ENCODE measurements around the gene ADAMTSL3.
A peak's percentile ranks its signal among the peaks of the same experiment; 100 is the strongest.

Gene ADAMTSL3

DNA sequence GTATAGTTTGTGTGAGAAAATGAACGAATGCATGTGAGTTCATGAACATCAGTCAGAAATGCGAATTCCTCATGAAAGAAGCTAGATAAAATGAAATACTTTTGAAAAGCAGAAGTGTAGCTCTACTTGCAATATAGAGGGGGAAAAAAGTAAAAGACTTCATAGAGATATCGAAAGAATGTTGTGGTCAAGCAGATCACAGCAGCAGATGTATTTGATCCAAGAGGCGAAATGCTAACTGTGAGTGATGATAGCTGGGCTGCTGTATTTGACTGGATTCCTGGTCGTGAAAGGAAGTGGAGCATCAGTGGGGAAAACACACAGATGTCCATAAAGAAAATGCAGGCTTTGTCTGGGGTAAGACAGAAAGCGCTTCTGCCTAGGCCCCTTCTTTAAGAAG is 112.4 kb downstream of the ADAMTSL3 start:
- DNase-seq, result no peak
- Histone ChIP-seq H3K27ac (ENCODE audit: insufficient read depth in 1 of 2, low read depth in 1 of 2, low read length in 2 of 2, poor library complexity in 1 of 2, severe bottlenecking in 2 of 2) (no peak overlapping the region), H3K27me3 (replicated peaks in 2 of 5; ENCODE audit: control insufficient read depth in 4 of 5, insufficient read depth in 5 of 5, low read length in 4 of 5) (no peaks in the 10 kb centered on the region), H3K9me3 (ENCODE audit: control extremely low read depth in 1 of 5, control insufficient read depth in 4 of 5, insufficient read depth in 2 of 5, low read depth in 1 of 5, low read length in 4 of 5) (no peaks in the 10 kb centered on the region), H3K36me3 (ENCODE audit: control insufficient read depth in 4 of 4, insufficient read depth in 4 of 4, low read length in 3 of 4) (no peaks in the 10 kb centered on the region), H3K4me3 (ENCODE audit: control insufficient read depth in 1 of 7, extremely low read depth in 1 of 7, insufficient read depth in 4 of 7, low read depth in 2 of 7, low read length in 6 of 7) (no peak overlapping the region), H3K4me1 (ENCODE audit: control extremely low read depth in 1 of 4, control insufficient read depth in 4 of 4, insufficient read depth in 4 of 4, low read length in 3 of 4) (no peaks in the 10 kb centered on the region)
- 92% methylated on average over 5 of the region's 6 CpGs for whole genome bisulfite sequencing (ENCODE audit: insufficient coverage)
- CTCF ChIA-PET, result no interaction called here
- POLR2A ChIA-PET, result no interaction called here

- 100% methylated on average over 2 of the region's 4 CpGs for whole genome bisulfite sequencing (ENCODE audit: insufficient coverage)
- DNase-seq, result no peak
- no peak overlapping the region for H3K27ac ChIP-seq (ENCODE audit: insufficient read depth in 1 of 2, low read depth in 1 of 2, low read length in 2 of 2, poor library complexity in 1 of 2, severe bottlenecking in 2 of 2)
These were observed 113.8 kb downstream of the ADAMTSL3 start for GRCh38 chr15:83767741-83768140.

GRCh38 chr15:83769411-83769999 is 115.6 kb downstream of the ADAMTSL3 start:
- H3K4me1 ChIP-seq (ENCODE audit: control extremely low read depth in 1 of 4, control insufficient read depth in 4 of 4, insufficient read depth in 4 of 4, low read length in 3 of 4), result no peaks in the 10 kb centered on the region
- POLR2A ChIA-PET, result no interaction called here
- H3K27me3 ChIP-seq (replicated peaks in 2 of 5; ENCODE audit: control insufficient read depth in 4 of 5, insufficient read depth in 5 of 5, low read length in 4 of 5), result no peaks in the 10 kb centered on the region
- no CpG with 5 or more reads among the region's 1 CpG for WGBS (ENCODE audit: insufficient coverage)
- no peak for DNase-seq
- no peak overlapping the region for H3K4me3 ChIP-seq (ENCODE audit: control insufficient read depth in 1 of 7, extremely low read depth in 1 of 7, insufficient read depth in 4 of 7, low read depth in 2 of 7, low read length in 6 of 7)
- H3K9me3 ChIP-seq (ENCODE audit: control extremely low read depth in 1 of 5, control insufficient read depth in 4 of 5, insufficient read depth in 2 of 5, low read depth in 1 of 5, low read length in 4 of 5), result no peaks in the 10 kb centered on the region
- H3K27ac ChIP-seq (ENCODE audit: insufficient read depth in 1 of 2, low read depth in 1 of 2, low read length in 2 of 2, poor library complexity in 1 of 2, severe bottlenecking in 2 of 2), result no peak overlapping the region
- no peaks in the 10 kb centered on the region for H3K36me3 ChIP-seq (ENCODE audit: control insufficient read depth in 4 of 4, insufficient read depth in 4 of 4, low read length in 3 of 4)
- CTCF ChIA-PET, result no interaction called here

More at GRCh38 chr15:83767741-83768140, 113.8 kb downstream of the ADAMTSL3 start:
- Histone ChIP-seq H3K4me1 (ENCODE audit: control extremely low read depth in 1 of 4, control insufficient read depth in 4 of 4, insufficient read depth in 4 of 4, low read length in 3 of 4) (no peaks in the 10 kb centered on the region), H3K27me3 (replicated peaks in 2 of 5; ENCODE audit: control insufficient read depth in 4 of 5, insufficient read depth in 5 of 5, low read length in 4 of 5) (no peaks in the 10 kb centered on the region), H3K36me3 (ENCODE audit: control insufficient read depth in 4 of 4, insufficient read depth in 4 of 4, low read length in 3 of 4) (no peaks in the 10 kb centered on the region), H3K4me3 (ENCODE audit: control insufficient read depth in 1 of 7, extremely low read depth in 1 of 7, insufficient read depth in 4 of 7, low read depth in 2 of 7, low read length in 6 of 7) (no peak overlapping the region), H3K9me3 (ENCODE audit: control extremely low read depth in 1 of 5, control insufficient read depth in 4 of 5, insufficient read depth in 2 of 5, low read depth in 1 of 5, low read length in 4 of 5) (no peaks in the 10 kb centered on the region)
- POLR2A ChIA-PET, result no interaction called here
- CTCF ChIA-PET, result no interaction called here

DNA sequence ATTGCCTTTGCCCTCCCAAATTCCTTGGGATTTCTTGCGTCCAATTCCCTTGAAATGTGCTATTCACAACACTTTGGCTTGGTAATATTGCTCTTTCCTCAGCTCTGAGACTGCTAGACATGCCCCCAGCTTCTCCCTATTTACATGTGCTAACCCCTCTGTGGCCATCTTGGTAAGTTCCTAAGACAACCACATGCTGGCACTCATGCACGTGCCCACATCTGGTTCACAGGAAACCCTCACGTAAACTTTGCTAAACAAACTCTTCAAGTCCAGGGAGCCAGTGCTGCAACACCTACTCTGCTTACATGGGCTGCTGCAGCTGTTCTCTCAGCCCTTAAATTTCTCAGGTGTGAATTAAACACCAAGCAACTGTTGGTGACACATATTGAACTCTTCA is 121.8 kb downstream of the ADAMTSL3 start:
- no peak overlapping the region for H3K4me3 ChIP-seq (ENCODE audit: control insufficient read depth in 1 of 7, extremely low read depth in 1 of 7, insufficient read depth in 4 of 7, low read depth in 2 of 7, low read length in 6 of 7)
- 14% methylated on average over 2 of the region's 3 CpGs for WGBS (ENCODE audit: insufficient coverage)
- CTCF ChIA-PET, result no interaction called here
- DNase-seq, result peak in 1 of 3 donors; percentile 2
- H3K27me3 ChIP-seq (replicated peaks in 2 of 5; ENCODE audit: control insufficient read depth in 4 of 5, insufficient read depth in 5 of 5, low read length in 4 of 5), result peaks cover 0 to 2% (median 0%) of the 10 kb centered on the region in 5 experiments
- H3K4me1 ChIP-seq (ENCODE audit: control extremely low read depth in 1 of 4, control insufficient read depth in 4 of 4, insufficient read depth in 4 of 4, low read length in 3 of 4), result no peaks in the 10 kb centered on the region
- H3K27ac ChIP-seq (ENCODE audit: insufficient read depth in 1 of 2, low read depth in 1 of 2, low read length in 2 of 2, poor library complexity in 1 of 2, severe bottlenecking in 2 of 2), result no peak overlapping the region
- H3K9me3 ChIP-seq (ENCODE audit: control extremely low read depth in 1 of 5, control insufficient read depth in 4 of 5, insufficient read depth in 2 of 5, low read depth in 1 of 5, low read length in 4 of 5), result peaks cover 0 to 6% (median 0%) of the 10 kb centered on the region in 5 experiments
- H3K36me3 ChIP-seq (ENCODE audit: control insufficient read depth in 4 of 4, insufficient read depth in 4 of 4, low read length in 3 of 4), result no peaks in the 10 kb centered on the region
- POLR2A ChIA-PET, result no interaction called here

- 100% methylated on average over 3 of the region's 4 CpGs for WGBS (ENCODE audit: insufficient coverage)
- DNase-seq, result no peak
- no peak overlapping the region for H3K4me3 ChIP-seq (ENCODE audit: control insufficient read depth in 1 of 7, extremely low read depth in 1 of 7, insufficient read depth in 4 of 7, low read depth in 2 of 7, low read length in 6 of 7)
- peaks cover 0 to 2% (median 0%) of the 10 kb centered on the region in 5 experiments for H3K27me3 ChIP-seq (replicated peaks in 2 of 5; ENCODE audit: control insufficient read depth in 4 of 5, insufficient read depth in 5 of 5, low read length in 4 of 5)
- no peaks in the 10 kb centered on the region for H3K4me1 ChIP-seq (ENCODE audit: control extremely low read depth in 1 of 4, control insufficient read depth in 4 of 4, insufficient read depth in 4 of 4, low read length in 3 of 4)
- H3K9me3 ChIP-seq (ENCODE audit: control extremely low read depth in 1 of 5, control insufficient read depth in 4 of 5, insufficient read depth in 2 of 5, low read depth in 1 of 5, low read length in 4 of 5), result peaks cover 0 to 6% (median under 1%) of the 10 kb centered on the region in 5 experiments
- ChIA-PET CTCF (no interaction called here), POLR2A (no interaction called here)
- H3K27ac ChIP-seq (ENCODE audit: insufficient read depth in 1 of 2, low read depth in 1 of 2, low read length in 2 of 2, poor library complexity in 1 of 2, severe bottlenecking in 2 of 2), result no peak overlapping the region
- H3K36me3 ChIP-seq (ENCODE audit: control insufficient read depth in 4 of 4, insufficient read depth in 4 of 4, low read length in 3 of 4), result no peaks in the 10 kb centered on the region
These were observed 123.1 kb downstream of the ADAMTSL3 start for GRCh38 chr15:83776986-83777385.

DNA sequence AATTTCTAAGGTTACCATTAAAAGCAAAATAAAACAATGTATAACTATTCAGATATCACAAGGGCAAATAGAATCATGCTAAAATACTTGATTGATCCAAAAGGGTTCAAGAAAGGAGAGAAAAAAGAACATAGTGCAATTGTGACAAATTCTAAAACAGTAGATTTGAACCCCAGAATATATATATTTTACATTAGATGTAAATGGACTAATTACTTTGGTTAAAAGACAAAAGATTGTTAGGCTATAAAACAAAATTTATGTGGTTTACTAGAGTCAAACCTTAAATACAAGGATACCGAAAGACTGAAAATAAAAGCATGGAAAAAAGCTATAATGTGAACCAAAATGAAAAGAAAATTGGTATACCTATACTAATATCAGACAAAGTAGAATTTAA is 129.3 kb downstream of the ADAMTSL3 start:
- Histone ChIP-seq H3K4me1 (ENCODE audit: control extremely low read depth in 1 of 4, control insufficient read depth in 4 of 4, insufficient read depth in 4 of 4, low read length in 3 of 4) (no peaks in the 10 kb centered on the region), H3K27me3 (replicated peaks in 2 of 5; ENCODE audit: control insufficient read depth in 4 of 5, insufficient read depth in 5 of 5, low read length in 4 of 5) (no peaks in the 10 kb centered on the region), H3K9me3 (ENCODE audit: control extremely low read depth in 1 of 5, control insufficient read depth in 4 of 5, insufficient read depth in 2 of 5, low read depth in 1 of 5, low read length in 4 of 5) (peaks cover 0 to 9% (median 2%) of the 10 kb centered on the region in 5 experiments), H3K27ac (ENCODE audit: insufficient read depth in 1 of 2, low read depth in 1 of 2, low read length in 2 of 2, poor library complexity in 1 of 2, severe bottlenecking in 2 of 2) (no peak overlapping the region), H3K36me3 (ENCODE audit: control insufficient read depth in 4 of 4, insufficient read depth in 4 of 4, low read length in 3 of 4) (no peaks in the 10 kb centered on the region), H3K4me3 (ENCODE audit: control insufficient read depth in 1 of 7, extremely low read depth in 1 of 7, insufficient read depth in 4 of 7, low read depth in 2 of 7, low read length in 6 of 7) (no peak overlapping the region)
- DNase-seq, result no peak
- CTCF ChIA-PET, result no interaction called here
- WGBS (ENCODE audit: insufficient coverage), result no CpG with 5 or more reads among the region's 1 CpG
- POLR2A ChIA-PET, result no interaction called here

GRCh38 chr15:83784975-83785374 is 131.1 kb downstream of the ADAMTSL3 start:
- no peak for DNase-seq
- Histone ChIP-seq H3K36me3 (ENCODE audit: control insufficient read depth in 4 of 4, insufficient read depth in 4 of 4, low read length in 3 of 4) (no peaks in the 10 kb centered on the region), H3K27me3 (replicated peaks in 2 of 5; ENCODE audit: control insufficient read depth in 4 of 5, insufficient read depth in 5 of 5, low read length in 4 of 5) (no peaks in the 10 kb centered on the region), H3K27ac (ENCODE audit: insufficient read depth in 1 of 2, low read depth in 1 of 2, low read length in 2 of 2, poor library complexity in 1 of 2, severe bottlenecking in 2 of 2) (no peak overlapping the region), H3K4me1 (ENCODE audit: control extremely low read depth in 1 of 4, control insufficient read depth in 4 of 4, insufficient read depth in 4 of 4, low read length in 3 of 4) (no peaks in the 10 kb centered on the region), H3K9me3 (ENCODE audit: control extremely low read depth in 1 of 5, control insufficient read depth in 4 of 5, insufficient read depth in 2 of 5, low read depth in 1 of 5, low read length in 4 of 5) (peaks cover 0 to 7% (median 2%) of the 10 kb centered on the region in 5 experiments), H3K4me3 (ENCODE audit: control insufficient read depth in 1 of 7, extremely low read depth in 1 of 7, insufficient read depth in 4 of 7, low read depth in 2 of 7, low read length in 6 of 7) (no peak overlapping the region)
- ChIA-PET POLR2A (no interaction called here), CTCF (no interaction called here)

Data from common myeloid progenitor, CD34-positive (primary cell).